ENCODE data around the gene NFYA. TPM values are rescaled to one million over a fixed set of nuclear protein-coding genes. Genes with fewer than 3 reads are reported as not detected.

The NFYA gene
- total RNA-seq, 1 experiment from 2014 or later = 41.5 TPM

DNA sequence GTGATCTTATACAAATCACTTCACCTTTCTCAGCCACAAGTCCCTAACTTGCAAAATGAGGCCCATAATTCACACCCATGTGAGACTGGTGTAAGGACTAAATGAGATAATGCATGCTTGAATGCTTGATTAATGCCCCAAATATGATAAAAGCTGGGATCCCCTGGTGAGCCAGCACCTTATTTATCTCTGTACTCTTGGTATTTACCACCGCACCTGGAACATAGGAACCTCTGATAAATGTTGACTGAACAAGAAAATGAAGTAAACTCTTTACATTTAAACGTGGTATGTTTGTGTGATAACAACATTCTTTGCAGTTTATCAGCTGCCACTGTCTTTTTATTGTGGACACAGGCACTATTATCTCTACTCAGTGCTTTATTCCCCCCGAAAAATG lies 22.2 kb upstream of the NFYA start:
- TF ChIP-seq, protein P1, sequence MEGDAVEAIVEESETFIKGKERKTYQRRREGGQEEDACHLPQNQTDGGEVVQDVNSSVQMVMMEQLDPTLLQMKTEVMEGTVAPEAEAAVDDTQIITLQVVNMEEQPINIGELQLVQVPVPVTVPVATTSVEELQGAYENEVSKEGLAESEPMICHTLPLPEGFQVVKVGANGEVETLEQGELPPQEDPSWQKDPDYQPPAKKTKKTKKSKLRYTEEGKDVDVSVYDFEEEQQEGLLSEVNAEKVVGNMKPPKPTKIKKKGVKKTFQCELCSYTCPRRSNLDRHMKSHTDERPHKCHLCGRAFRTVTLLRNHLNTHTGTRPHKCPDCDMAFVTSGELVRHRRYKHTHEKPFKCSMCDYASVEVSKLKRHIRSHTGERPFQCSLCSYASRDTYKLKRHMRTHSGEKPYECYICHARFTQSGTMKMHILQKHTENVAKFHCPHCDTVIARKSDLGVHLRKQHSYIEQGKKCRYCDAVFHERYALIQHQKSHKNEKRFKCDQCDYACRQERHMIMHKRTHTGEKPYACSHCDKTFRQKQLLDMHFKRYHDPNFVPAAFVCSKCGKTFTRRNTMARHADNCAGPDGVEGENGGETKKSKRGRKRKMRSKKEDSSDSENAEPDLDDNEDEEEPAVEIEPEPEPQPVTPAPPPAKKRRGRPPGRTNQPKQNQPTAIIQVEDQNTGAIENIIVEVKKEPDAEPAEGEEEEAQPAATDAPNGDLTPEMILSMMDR (IDR thresholded peaks at IDR 0.05; ENCODE audit: unreplicated experiment) = no peak
- Mint-ChIP-seq H3K27ac (ENCODE audit: low read depth, unreplicated experiment) (no peak overlapping the region), H3K27me3 (ENCODE audit: insufficient read depth, unreplicated experiment) (no peaks in the 10 kb centered on the region), H3K4me1 (ENCODE audit: insufficient read depth, unreplicated experiment) (no peaks in the 10 kb centered on the region), H3K36me3 (ENCODE audit: insufficient read depth, unreplicated experiment) (no peaks in the 10 kb centered on the region), H3K4me3 (ENCODE audit: unreplicated experiment) (no peak overlapping the region), H3K9me3 (ENCODE audit: unreplicated experiment) (no peaks in the 10 kb centered on the region)
- no TSS peak for BruUV-seq (replicated peaks)
- intact Hi-C loops (cut with micrococcal nuclease) = no loop called here
- DNase-seq (ENCODE audit: unreplicated experiment) = no peak
- CTCF ChIA-PET = interaction anchor here (0.6 to 2.8 kb wide), 4 partner anchors 11 to 1703 kb away, joined by 4 to 13 read pairs (median 6); partner anchors contain the start of gene UNC5CL
- POLR2A ChIA-PET = no interaction called here

DNA sequence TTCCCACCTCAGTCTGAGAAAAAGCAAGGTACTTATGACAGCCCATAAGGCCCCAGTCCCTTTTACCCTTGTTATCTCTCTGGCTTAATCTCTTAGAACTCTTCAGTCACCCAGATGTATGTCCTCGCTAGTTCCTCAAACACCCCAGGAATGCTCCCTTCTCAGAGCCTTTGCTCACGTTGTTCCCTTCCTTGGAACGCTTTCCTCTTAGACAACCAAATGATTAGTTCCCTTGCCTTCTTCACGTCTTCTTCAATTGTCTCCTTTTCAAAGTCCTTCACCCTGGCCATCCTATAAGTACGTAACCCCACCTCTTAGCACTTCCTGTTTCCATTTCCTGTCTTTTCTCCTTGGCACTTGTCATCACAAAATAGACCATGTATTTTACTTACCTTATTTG lies 20.9 kb upstream of the NFYA start:
- Mint-ChIP-seq H3K4me3 (ENCODE audit: unreplicated experiment) (no peak overlapping the region), H3K36me3 (ENCODE audit: insufficient read depth, unreplicated experiment) (no peaks in the 10 kb centered on the region), H3K9me3 (ENCODE audit: unreplicated experiment) (no peaks in the 10 kb centered on the region), H3K4me1 (ENCODE audit: insufficient read depth, unreplicated experiment) (no peaks in the 10 kb centered on the region), H3K27me3 (ENCODE audit: insufficient read depth, unreplicated experiment) (no peaks in the 10 kb centered on the region), H3K27ac (ENCODE audit: low read depth, unreplicated experiment) (no peak overlapping the region)
- BruUV-seq (replicated peaks) = no TSS peak
- intact Hi-C loops (cut with micrococcal nuclease) = no loop called here
- TF ChIP-seq, protein P1 (IDR thresholded peaks at IDR 0.05; ENCODE audit: unreplicated experiment) = no peak
- POLR2A ChIA-PET = no interaction called here
- DNase-seq (ENCODE audit: unreplicated experiment) = no peak
- CTCF ChIA-PET = interaction anchor here (0.9 to 2.0 kb wide), 2 partner anchors 12 to 16 kb away, joined by 3 to 5 read pairs; no protein-coding TSS in a partner anchor

DNA sequence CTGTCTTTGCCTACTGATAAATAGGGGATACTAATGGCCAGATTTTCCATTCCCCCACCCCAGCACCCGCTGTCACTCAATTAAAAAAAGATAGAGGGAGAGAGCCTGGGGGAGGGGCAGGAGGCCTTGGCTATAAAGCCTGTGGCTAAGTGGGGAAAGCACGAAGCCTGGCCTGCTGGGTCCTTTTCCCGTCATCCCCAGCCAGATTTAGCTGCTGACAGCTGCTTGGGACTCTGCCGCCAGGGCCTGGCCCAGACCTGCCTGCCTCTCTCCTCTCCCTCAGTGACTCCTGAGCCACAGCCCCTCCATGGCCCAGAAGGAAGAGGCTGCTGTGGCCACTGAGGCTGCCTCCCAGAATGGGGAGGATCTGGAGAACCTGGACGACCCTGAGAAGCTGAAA lies 19.7 kb upstream of the NFYA start, which contains the start of gene APOBEC2:
TSS of gene APOBEC2 (plus strand) at position 162 of the 400 bp plus-strand sequence. CDS start at position 308, 146 bp downstream.
- no peak within 1 kb of the TSS for H3K4me3 Mint-ChIP-seq (ENCODE audit: unreplicated experiment)
- no TSS peak for BruUV-seq (replicated peaks)
- H3K36me3 Mint-ChIP-seq (ENCODE audit: insufficient read depth, unreplicated experiment) = no peaks in the 10 kb centered on the region
- H3K4me1 Mint-ChIP-seq (ENCODE audit: insufficient read depth, unreplicated experiment) = no peaks in the 10 kb centered on the region
- no peak within 1 kb of the TSS for H3K27ac Mint-ChIP-seq (ENCODE audit: low read depth, unreplicated experiment)
- CTCF ChIA-PET = interaction anchor here (0.6 to 1.0 kb wide), 6 partner anchors 9 to 1833 kb away, joined by 3 to 5 read pairs (median 3); partner anchors contain the start of gene TSPO2
- H3K9me3 Mint-ChIP-seq (ENCODE audit: unreplicated experiment) = no peaks in the 10 kb centered on the region
- TF ChIP-seq, protein P1 (IDR thresholded peaks at IDR 0.05; ENCODE audit: unreplicated experiment) = no peak
- H3K27me3 Mint-ChIP-seq (ENCODE audit: insufficient read depth, unreplicated experiment) = no peaks in the 10 kb centered on the region
- DNase-seq (ENCODE audit: unreplicated experiment) = no peak
- POLR2A ChIA-PET = interaction anchor here (1.4 kb wide), 1 partner anchor 10 kb away, joined by 6 read pairs; no protein-coding TSS in a partner anchor
- intact Hi-C loops (cut with micrococcal nuclease) = no loop called here

DNA sequence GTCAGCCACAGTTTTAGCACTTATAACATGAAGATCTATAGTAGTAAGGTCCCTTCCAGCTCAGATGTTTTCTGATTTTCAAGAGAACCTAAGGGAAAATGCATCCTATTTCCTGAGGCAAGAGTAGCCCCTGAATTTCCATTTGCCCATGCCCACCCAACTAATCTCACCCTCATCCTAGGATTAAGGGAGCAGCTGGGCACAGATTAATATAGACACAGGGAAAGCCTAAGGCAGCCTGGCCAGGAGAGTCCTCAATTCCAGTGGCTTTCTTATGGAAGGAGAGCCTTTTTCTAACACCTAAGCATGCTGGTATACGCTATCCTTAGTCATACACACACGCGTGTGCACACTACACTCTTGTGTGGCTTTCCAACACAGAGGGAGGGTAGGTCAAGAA lies 18.3 kb upstream of the NFYA start:
- CTCF ChIA-PET = interaction anchor here (0.5 to 4.5 kb wide), 4 partner anchors 15 to 402 kb away, joined by 3 to 38 read pairs (median 8); partner anchors contain the start of gene UNC5CL
- POLR2A ChIA-PET = interaction anchor here (1.4 to 1.6 kb wide), 2 partner anchors 8 to 17 kb away, joined by 6 to 7 read pairs; no protein-coding TSS in a partner anchor
- H3K4me1 Mint-ChIP-seq (ENCODE audit: insufficient read depth, unreplicated experiment) = no peaks in the 10 kb centered on the region

More for the DNA sequence above, 18.3 kb upstream of the NFYA start:
- Mint-ChIP-seq H3K9me3 (ENCODE audit: unreplicated experiment) (no peaks in the 10 kb centered on the region), H3K36me3 (ENCODE audit: insufficient read depth, unreplicated experiment) (no peaks in the 10 kb centered on the region), H3K27me3 (ENCODE audit: insufficient read depth, unreplicated experiment) (no peaks in the 10 kb centered on the region), H3K4me3 (ENCODE audit: unreplicated experiment) (no peak overlapping the region), H3K27ac (ENCODE audit: low read depth, unreplicated experiment) (no peak overlapping the region)
- intact Hi-C loops (cut with micrococcal nuclease) = no loop called here
- TF ChIP-seq, protein P1 (IDR thresholded peaks at IDR 0.05; ENCODE audit: unreplicated experiment) = no peak
- no TSS peak for BruUV-seq (replicated peaks)
- DNase-seq (ENCODE audit: unreplicated experiment) = no peak
